Transverse colon (tissue), 4 donors: ENCODE measurements around the gene USP6NL. TPM values are rescaled to one million over a fixed set of nuclear protein-coding genes. Genes with fewer than 3 reads are reported as not detected.

ENCODE experiments used
- DNase-seq: peaks from one replicate; pipeline ENCODE4 v3.0.0-alpha.2; 2019
- H3K27ac ChIP-seq, 4 donors: fragments of 200-600 bp; sonication (generic); 2 replicates each; pipeline ENCODE4 v1.5.1; 2016 to 2018; ENCODE audit warnings: inconsistent platforms in 4 of 4
- H3K27me3 ChIP-seq: fragments of 200-600 bp; sonication (generic); 2 replicates; pipeline ENCODE4 v1.5.1; 2017; ENCODE audit warnings: inconsistent platforms
- H3K36me3 ChIP-seq, 4 donors: fragments of 200-600 bp; sonication (generic); 2 replicates each; pipeline ENCODE4 v1.5.1; 2017 to 2019; ENCODE audit warnings: inconsistent platforms in 4 of 4
- H3K4me1 ChIP-seq, 4 donors: fragments of 200-600 bp; sonication (generic); 2 replicates each; pipeline ENCODE4 v1.5.1; 2017 to 2020; ENCODE audit warnings: inconsistent platforms in 4 of 4
- H3K4me3 ChIP-seq, 4 donors: fragments of 200-600 bp; sonication (generic); 1 replicate in 1 of 4; 2 replicates in 3 of 4; pipeline versions ENCODE4 v1.5.1 to v1.6.1; 2017 to 2019; ENCODE audit warnings: inconsistent platforms in 4 of 4
- H3K9me3 ChIP-seq, 2 donors: fragments of 200-600 bp; sonication (generic); 2 replicates each; pipeline ENCODE4 v1.5.1; 2017 to 2019; ENCODE audit warnings: inconsistent platforms in 2 of 2
- EP300 ChIP-seq: sonication (generic); formaldehyde crosslinking; IDR thresholded peaks from one replicate; pipeline ENCODE4 v1.6.1; 2017; ENCODE audit warnings: antibody characterized with exemption, low read depth
- POLR2A ChIP-seq: fragments of 450-650 bp; IDR thresholded peaks from one replicate; pipeline ENCODE4 v1.6.1; 2016; ENCODE audit warnings: antibody characterized with exemption, mild to moderate bottlenecking, moderate library complexity
- POLR2AphosphoS5 ChIP-seq, 3 donors: sonication (generic); formaldehyde crosslinking; IDR thresholded peaks; one replicate each; pipeline ENCODE4 v1.6.1; 2016; ENCODE audit warnings: antibody characterized with exemption in 3 of 3
- WGBS, 2 donors: methylation state at CpG; one replicate each; pipeline ENCODE4 v1.1.5; 2018; ENCODE audit warnings: low coverage in 1 of 2; 5-methylcytosine and 5-hydroxymethylcytosine counted together
- in situ Hi-C, 4 donors: fragments of 200-750 bp; cut with MboI; loops; one replicate each; pipeline versions ENCODE4 v1.15.0 to v1.15.1; 2017; ENCODE audit warnings: low sequenced_read_pairs in 3 of 4, low pct_ligation_motif_present in 1 of 4, low pct_unique_long_range_greater_than_20kb in 1 of 4
- intact Hi-C: fragments of 100-400 bp; cut with DNase I; formaldehyde crosslinking; loops from one replicate; pipeline ENCODE4 v1.15.1; 2023; ENCODE audit warnings: low total_unique reads
- total RNA-seq, 4 donors: library from RNA; depleted of rRNA; stranded (reverse); fragments of >200 nt; gene quantifications; one replicate each; pipeline ENCODE4 v1.1.0, GENCODE V29; 2016
- TF ChIP-seq, protein P1 (sequence below), 5 experiments: fragments of 200-600 bp in 3 of 5; fragments of 450-650 bp in 2 of 5; sonication (generic) in 3 of 5; IDR thresholded peaks; 1 replicate in 2 of 5; 2 replicates in 3 of 5; pipeline ENCODE4 v1.5.1; 2016 to 2017; ENCODE audit warnings: antibody characterized with exemption in 5 of 5, inconsistent platforms in 3 of 5, mild to moderate bottlenecking in 2 of 5, moderate library complexity in 1 of 5

Gene USP6NL
- total RNA-seq, 4 donors from 2014 or later, result 17.3 to 45.8 (median 26.6) TPM

DNA sequence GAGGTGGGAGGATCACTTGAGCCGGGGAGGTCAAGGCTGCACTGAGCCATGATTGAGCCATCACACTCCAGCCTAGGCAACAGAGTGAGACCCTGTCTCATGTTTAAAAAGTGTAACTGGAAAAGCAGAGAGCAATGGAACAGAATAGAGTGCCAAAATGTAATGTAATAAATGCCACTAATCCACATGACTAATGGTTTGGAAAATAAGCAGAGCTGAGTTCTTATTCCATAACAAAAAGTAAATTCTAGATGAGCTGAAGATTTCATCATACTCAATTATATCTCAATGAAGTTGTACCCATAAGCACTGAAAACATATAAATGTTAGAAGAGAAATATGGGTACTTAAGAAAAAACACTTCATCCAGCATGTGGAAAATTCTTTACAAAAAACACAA is 132.6 kb downstream of the USP6NL start:
- Histone ChIP-seq H3K9me3 (no peaks in the 10 kb centered on the region), H3K4me1 (no peaks in the 10 kb centered on the region), H3K27ac (no peak overlapping the region), H3K36me3 (peaks cover 0 to 18% (median 0%) of the 10 kb centered on the region in 4 donors), H3K4me3 (no peak overlapping the region), H3K27me3 (no peaks in the 10 kb centered on the region)
- no peak for DNase-seq
- TF ChIP-seq, protein P1, sequence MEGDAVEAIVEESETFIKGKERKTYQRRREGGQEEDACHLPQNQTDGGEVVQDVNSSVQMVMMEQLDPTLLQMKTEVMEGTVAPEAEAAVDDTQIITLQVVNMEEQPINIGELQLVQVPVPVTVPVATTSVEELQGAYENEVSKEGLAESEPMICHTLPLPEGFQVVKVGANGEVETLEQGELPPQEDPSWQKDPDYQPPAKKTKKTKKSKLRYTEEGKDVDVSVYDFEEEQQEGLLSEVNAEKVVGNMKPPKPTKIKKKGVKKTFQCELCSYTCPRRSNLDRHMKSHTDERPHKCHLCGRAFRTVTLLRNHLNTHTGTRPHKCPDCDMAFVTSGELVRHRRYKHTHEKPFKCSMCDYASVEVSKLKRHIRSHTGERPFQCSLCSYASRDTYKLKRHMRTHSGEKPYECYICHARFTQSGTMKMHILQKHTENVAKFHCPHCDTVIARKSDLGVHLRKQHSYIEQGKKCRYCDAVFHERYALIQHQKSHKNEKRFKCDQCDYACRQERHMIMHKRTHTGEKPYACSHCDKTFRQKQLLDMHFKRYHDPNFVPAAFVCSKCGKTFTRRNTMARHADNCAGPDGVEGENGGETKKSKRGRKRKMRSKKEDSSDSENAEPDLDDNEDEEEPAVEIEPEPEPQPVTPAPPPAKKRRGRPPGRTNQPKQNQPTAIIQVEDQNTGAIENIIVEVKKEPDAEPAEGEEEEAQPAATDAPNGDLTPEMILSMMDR (IDR thresholded peaks at IDR 0.05), result no peak
- in situ Hi-C loops, result no loop called here
- intact Hi-C loops, result no loop called here
- WGBS, 2 donors, result 100% methylated on average over 1 of the region's 1 CpG; no CpG with 5 or more reads in 1 of the 2 donors

DNA sequence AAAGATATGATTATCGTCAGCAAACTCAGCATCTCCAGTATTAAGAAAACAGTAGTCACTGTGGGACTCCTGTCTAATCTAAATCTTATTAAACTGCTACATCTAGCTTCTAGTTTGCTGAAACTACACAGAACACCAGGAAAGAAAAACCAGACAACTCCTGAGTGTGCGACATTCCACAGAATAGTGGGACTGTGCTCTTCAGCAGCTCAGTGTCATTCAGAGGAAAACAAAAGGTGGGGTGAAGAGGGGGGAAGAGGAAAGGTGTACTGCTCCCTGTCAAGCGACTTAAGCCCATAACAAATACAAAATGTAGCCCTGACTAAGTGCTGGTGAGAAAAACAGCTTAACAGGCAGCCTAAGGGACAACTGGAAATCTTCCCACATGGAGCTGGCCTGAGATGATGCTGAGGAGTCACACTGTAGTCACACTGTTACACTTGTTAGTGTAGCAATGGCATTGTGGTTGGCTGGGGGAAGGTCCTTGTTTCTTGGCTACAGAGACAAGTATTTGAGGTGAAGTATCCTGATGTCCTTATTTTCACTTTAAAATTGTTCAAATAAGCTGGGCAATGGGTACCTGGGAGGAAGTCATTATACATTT is 135.5 kb downstream of the USP6NL start:
- Histone ChIP-seq H3K27me3 (no peaks in the 10 kb centered on the region), H3K27ac (no peak overlapping the region), H3K36me3 (peaks cover 0 to 7% (median 0%) of the 10 kb centered on the region in 4 donors), H3K9me3 (no peaks in the 10 kb centered on the region), H3K4me1 (no peaks in the 10 kb centered on the region), H3K4me3 (no peak overlapping the region)
- 85 to 94% methylated on average over 2 to 3 of the region's 3 CpGs for WGBS, 2 donors
- intact Hi-C loops, result no loop called here
- in situ Hi-C loops, result no loop called here
- no peak for DNase-seq
- TF ChIP-seq POLR2AphosphoS5 (IDR thresholded peaks at IDR 0.05) (no peak), POLR2A (no peak), EP300 (no peak)
- TF ChIP-seq, protein P1 (IDR thresholded peaks at IDR 0.05), result no peak

DNA sequence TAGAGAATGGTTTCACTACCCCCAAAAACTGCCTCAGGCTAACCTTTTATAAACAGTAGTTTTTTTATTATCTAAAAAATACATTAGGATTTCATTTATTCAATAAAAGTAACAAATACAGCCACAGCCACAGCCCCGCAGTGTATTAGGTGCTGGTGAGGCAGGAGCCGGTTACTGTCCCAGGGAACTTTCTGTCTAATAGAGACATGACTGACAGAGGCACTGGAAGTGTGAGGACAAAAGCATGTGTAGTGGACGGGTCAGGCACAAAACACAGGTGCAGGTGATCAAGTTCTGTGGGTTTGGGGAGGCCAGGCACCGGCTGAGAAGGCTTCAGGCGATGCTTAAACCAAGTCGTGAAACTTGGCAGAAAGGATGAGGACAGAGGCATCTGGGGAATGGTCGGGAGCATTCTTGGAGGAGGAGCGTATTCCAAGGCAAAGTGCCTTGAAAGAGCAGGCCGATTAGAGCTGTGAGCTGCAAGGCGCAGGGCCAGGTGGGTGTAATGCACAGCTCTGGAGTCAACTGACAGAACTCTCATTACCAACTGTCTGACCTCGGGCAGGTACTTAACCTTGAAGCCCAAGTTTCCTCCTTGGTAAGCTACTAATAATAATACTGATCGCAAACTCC is 138.2 kb downstream of the USP6NL start:
- peaks cover 0 to 3% (median 0%) of the 10 kb centered on the region in 4 donors for H3K36me3 ChIP-seq
- no peaks in the 10 kb centered on the region for H3K4me1 ChIP-seq
- intact Hi-C loops (no loop called here), in situ Hi-C loops (no loop called here)
- H3K27me3 ChIP-seq, result no peaks in the 10 kb centered on the region
- TF ChIP-seq, protein P1 (IDR thresholded peaks at IDR 0.05), result no peak
- TF ChIP-seq POLR2A (no peak), EP300 (no peak), POLR2AphosphoS5 (IDR thresholded peaks at IDR 0.05) (no peak)
- no peak overlapping the region for H3K27ac ChIP-seq
- no peak for DNase-seq
- no peaks in the 10 kb centered on the region for H3K9me3 ChIP-seq
- no peak overlapping the region for H3K4me3 ChIP-seq
- WGBS, 2 donors, result 80% methylated on average over 7 to 12 of the region's 12 CpGs

DNA sequence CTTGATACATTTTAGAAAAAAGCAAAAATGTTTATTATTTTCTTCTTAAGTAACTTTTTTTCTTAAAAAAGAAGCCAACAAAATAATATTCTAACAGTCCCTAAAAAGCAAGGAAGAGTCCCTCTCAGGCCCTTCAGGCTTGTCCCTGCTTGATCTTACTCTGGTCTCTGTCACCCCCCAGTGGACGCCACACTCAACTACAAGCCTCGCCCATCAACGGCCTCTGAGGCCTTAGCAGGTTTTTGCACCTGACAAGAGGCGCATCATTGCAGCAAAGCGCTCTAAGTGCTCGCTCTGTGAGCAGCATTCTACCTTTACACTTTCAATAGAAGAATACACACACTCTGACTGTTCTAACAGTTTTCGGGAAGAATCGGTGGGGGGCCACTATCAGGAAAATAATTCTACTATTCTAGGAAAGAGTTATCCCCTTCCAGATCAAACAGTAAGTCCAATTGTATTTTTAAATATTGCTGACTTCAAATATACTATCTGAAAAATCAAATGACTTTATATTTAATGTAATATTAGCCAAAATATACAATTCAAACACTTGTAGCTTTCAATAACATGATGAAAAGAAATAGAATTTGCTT is 139.2 kb downstream of the USP6NL start:
- Histone ChIP-seq H3K4me3 (no peak overlapping the region), H3K36me3 (no peaks in the 10 kb centered on the region), H3K9me3 (no peaks in the 10 kb centered on the region), H3K27ac (no peak overlapping the region), H3K27me3 (no peaks in the 10 kb centered on the region), H3K4me1 (no peaks in the 10 kb centered on the region)
- in situ Hi-C loops (no loop called here), intact Hi-C loops (no loop called here)
- peak; percentile 58 for DNase-seq
- 58 to 66% methylated on average over 4 to 8 of the region's 8 CpGs for WGBS, 2 donors
- no peak for TF ChIP-seq POLR2A
- TF ChIP-seq, protein P1 (IDR thresholded peaks at IDR 0.05), result peak; percentile 64 to 87 (median 75)
